H1 (cell line): Measurements from ENCODE around the gene BRD3OS. TPM values are rescaled to one million over a fixed set of nuclear protein-coding genes. Genes with fewer than 3 reads are reported as not detected.
A peak's percentile ranks its signal among the peaks of the same experiment; 100 is the strongest.

Experiments used
- CTCF ChIA-PET: fragments of 300-600 bp; sonication (Branson Sonifier 250); formaldehyde crosslinking; loops from one replicate; lab custom pipeline; 2021; ENCODE audit not compliant: partially characterized antibody; lab: Charles Lee
- POLR2A ChIA-PET: fragments of 300-600 bp; sonication (Branson Sonifier 250); formaldehyde crosslinking; loops from one replicate; lab custom pipeline; 2021; ENCODE audit warnings: inconsistent platforms; ENCODE audit not compliant: partially characterized antibody; lab: Charles Lee
- DNase-seq, 2 experiments: peaks; one replicate each; pipeline versions ENCODE4 v3.0.0 to v3.0.0-alpha.2; 2010 to 2022; ENCODE audit warnings: low spot score in 2 of 2, low read depth in 1 of 2, mixed read lengths in 1 of 2
- FAIRE-seq: peaks from 2 replicates; lab custom pipeline; 2011; peaks lifted over from hg19 to GRCh38; lab: Jason Lieb, UNC
- H2AFZ ChIP-seq: 2 replicates; pipeline ENCODE4 v1.8.1; 2012; ENCODE audit warnings: low read length, inconsistent platforms
- H2AK5ac ChIP-seq: 2 replicates; pipeline ENCODE4 v1.6.1; 2013; ENCODE audit warnings: low read depth, low read length
- H2BK120ac ChIP-seq: replicated peaks from 2 replicates; pipeline ENCODE3; 2013; ENCODE audit warnings: low read depth, low read length, inconsistent platforms
- H2BK12ac ChIP-seq: 2 replicates; pipeline ENCODE4 v1.6.1; 2013; ENCODE audit warnings: low read depth, low read length
- H2BK15ac ChIP-seq: 2 replicates; pipeline ENCODE4 v1.6.1; 2013; ENCODE audit warnings: low read length
- H2BK20ac ChIP-seq: 2 replicates; pipeline ENCODE4 v1.6.1; 2013; ENCODE audit warnings: low read length
- H2BK5ac ChIP-seq: 2 replicates; pipeline ENCODE4 v1.6.1; 2013; ENCODE audit warnings: low read depth, low read length
- H3K14ac ChIP-seq: 2 replicates; pipeline ENCODE4 v1.6.1; 2013; ENCODE audit warnings: inconsistent platforms; ENCODE audit not compliant: insufficient read length
- H3K18ac ChIP-seq: 2 replicates; pipeline ENCODE4 v1.6.1; 2013; ENCODE audit warnings: low read length; ENCODE audit errors: extremely low read depth
- H3K23ac ChIP-seq: 2 replicates; pipeline ENCODE4 v1.6.1; 2013; ENCODE audit warnings: inconsistent platforms; ENCODE audit not compliant: insufficient read length
- H3K23me2 ChIP-seq: 2 replicates; pipeline ENCODE4 v1.6.1; 2013; ENCODE audit warnings: low read depth, low read length
- H3K27ac ChIP-seq: 2 replicates; pipeline ENCODE4 v1.6.1; 2011; ENCODE audit warnings: low read depth, low read length, inconsistent platforms
- H3K27me3 ChIP-seq, 4 experiments: replicated peaks in 1 of 4; 1 replicate in 1 of 4; 2 replicates in 3 of 4; pipeline versions ENCODE4 v1.6.1 to v1.8.1; 2011 to 2013; ENCODE audit warnings: low read length in 3 of 4, mild to moderate bottlenecking in 3 of 4, inconsistent platforms in 2 of 4, mixed read lengths in 2 of 4, moderate library complexity in 1 of 4; ENCODE audit not compliant: control insufficient read depth in 3 of 4, insufficient read depth in 3 of 4; ENCODE audit errors: extremely low read depth in 1 of 4
- H3K36me3 ChIP-seq, 4 experiments: 2 replicates each; pipeline versions ENCODE4 v1.6.1 to v1.8.1; 2011 to 2013; ENCODE audit warnings: mild to moderate bottlenecking in 4 of 4, low read length in 3 of 4, moderate library complexity in 2 of 4, control low read depth in 1 of 4, inconsistent platforms in 1 of 4; ENCODE audit not compliant: insufficient read depth in 4 of 4, control insufficient read depth in 2 of 4
- H3K4ac ChIP-seq: replicated peaks from 2 replicates; pipeline ENCODE3; 2013; ENCODE audit warnings: low read length, low read depth, mixed read lengths, inconsistent platforms; ENCODE audit not compliant: insufficient read length
- H3K4me1 ChIP-seq, 4 experiments: replicated peaks in 1 of 4; 1 replicate in 1 of 4; 2 replicates in 3 of 4; pipeline versions ENCODE4 v1.6.1 to v1.8.1; 2011 to 2013; ENCODE audit warnings: low read length in 3 of 4, inconsistent platforms in 2 of 4, mixed read lengths in 1 of 4; ENCODE audit not compliant: insufficient read depth in 4 of 4, control insufficient read depth in 3 of 4
- H3K4me2 ChIP-seq, 2 experiments: 2 replicates each; pipeline versions ENCODE4 v1.6.1 to v1.8.1; 2011 to 2013; ENCODE audit warnings: low read depth in 2 of 2, low read length in 2 of 2, control low read depth in 1 of 2, inconsistent platforms in 1 of 2, mild to moderate bottlenecking in 1 of 2; ENCODE audit not compliant: insufficient read depth in 1 of 2
- H3K4me3 ChIP-seq, 4 experiments: fragments of 200-600, 300-600 bp in 1 of 4; sonication (generic), shearing (Covaris generic), sonication (Bioruptor Twin) in 1 of 4; 2 replicates each; pipeline versions ENCODE4 v1.5.1 to v1.8.1; 2011 to 2016; ENCODE audit warnings: low read length in 4 of 4, low read depth in 3 of 4, control low read depth in 2 of 4, inconsistent platforms in 2 of 4, mild to moderate bottlenecking in 2 of 4, mixed read lengths in 1 of 4, moderate library complexity in 1 of 4; ENCODE audit not compliant: insufficient read depth in 2 of 4; ENCODE audit errors: extremely low read depth in 1 of 4
- H3K56ac ChIP-seq: replicated peaks from 2 replicates; pipeline ENCODE3; 2013; ENCODE audit warnings: low read depth, mild to moderate bottlenecking, mixed read lengths, low read length, inconsistent platforms; ENCODE audit not compliant: insufficient read length
- H3K79me1 ChIP-seq: 2 replicates; pipeline ENCODE4 v1.6.1; 2013; ENCODE audit warnings: low read depth, low read length, control low read depth
- H3K79me2 ChIP-seq, 2 experiments: 2 replicates each; pipeline versions ENCODE4 v1.6.1 to v1.8.1; 2012 to 2013; ENCODE audit warnings: low read length in 2 of 2, mild to moderate bottlenecking in 2 of 2, inconsistent platforms in 1 of 2; ENCODE audit not compliant: insufficient read depth in 2 of 2, control insufficient read depth in 1 of 2
- H3K9ac ChIP-seq, 4 experiments: replicated peaks in 1 of 4; 1 replicate in 1 of 4; 2 replicates in 3 of 4; pipeline versions ENCODE4 v1.6.1 to v1.8.1; 2011 to 2013; ENCODE audit warnings: low read depth in 3 of 4, low read length in 3 of 4, control low read depth in 2 of 4, mild to moderate bottlenecking in 2 of 4, moderate library complexity in 2 of 4, inconsistent platforms in 1 of 4; ENCODE audit errors: extremely low read depth in 1 of 4
- H3K9me3 ChIP-seq, 2 experiments: 2 replicates each; pipeline versions ENCODE4 v1.6.1 to v1.8.1; 2012 to 2013; ENCODE audit warnings: mild to moderate bottlenecking in 2 of 2, moderate library complexity in 2 of 2, control low read depth in 1 of 2, inconsistent platforms in 1 of 2, low read depth in 1 of 2, low read length in 1 of 2, mixed read lengths in 1 of 2; ENCODE audit not compliant: insufficient read depth in 2 of 2
- H4K20me1 ChIP-seq, 2 experiments: replicated peaks in 1 of 2; 2 replicates each; pipeline versions ENCODE3 to v1.8.1; 2011 to 2013; ENCODE audit warnings: inconsistent platforms in 2 of 2, low read length in 2 of 2, mild to moderate bottlenecking in 1 of 2; ENCODE audit not compliant: insufficient read depth in 2 of 2, control insufficient read depth in 1 of 2
- H4K5ac ChIP-seq: 2 replicates; pipeline ENCODE4 v1.6.1; 2013; ENCODE audit warnings: low read length, low read depth, mixed read lengths, inconsistent platforms; ENCODE audit not compliant: insufficient read length
- H4K8ac ChIP-seq: 2 replicates; pipeline ENCODE4 v1.8.0; 2013; ENCODE audit warnings: mild to moderate bottlenecking, moderate library complexity, low read length, inconsistent platforms; ENCODE audit not compliant: insufficient read depth; ENCODE audit errors: extremely low read depth
- H4K91ac ChIP-seq: replicated peaks from 2 replicates; pipeline ENCODE3; 2013; ENCODE audit warnings: low read length, mixed read lengths, inconsistent platforms; ENCODE audit not compliant: insufficient read length
- ASH2L ChIP-seq: fragments of 200-600, 300-600 bp; sonication (generic); IDR thresholded peaks from one replicate; pipeline ENCODE4 v1.7.1; 2017; ENCODE audit warnings: low read length
- BCL11A ChIP-seq, 2 experiments: IDR thresholded peaks; one replicate each; pipeline ENCODE4 v1.6.1; 2011; ENCODE audit warnings: low read depth in 2 of 2, low read length in 2 of 2, mild to moderate bottlenecking in 2 of 2
- CHD1 ChIP-seq: IDR thresholded peaks from 2 replicates; pipeline ENCODE4 v1.6.1; 2012; ENCODE audit warnings: low read depth, low read length, improper control_type of control experiment
- CREB1 ChIP-seq: IDR thresholded peaks from 2 replicates; pipeline ENCODE4 v1.6.1; 2012; ENCODE audit warnings: inconsistent platforms
- CTBP2 ChIP-seq: IDR thresholded peaks from 2 replicates; pipeline ENCODE4 v1.7.0; 2011; ENCODE audit warnings: borderline replicate concordance, mild to moderate bottlenecking, moderate library complexity, mixed read lengths, low read length; ENCODE audit not compliant: insufficient read depth, insufficient read length
- KDM4A ChIP-seq: IDR thresholded peaks from one replicate; pipeline ENCODE4 v1.7.1; 2012; ENCODE audit warnings: low read depth, mild to moderate bottlenecking, moderate library complexity, low read length, inconsistent platforms; ENCODE audit not compliant: severe bottlenecking
- NRF1 ChIP-seq: IDR thresholded peaks from 2 replicates; pipeline ENCODE4 v1.6.1; 2011; ENCODE audit warnings: mild to moderate bottlenecking, low read depth, low read length, improper control_type of control experiment
- PHF8 ChIP-seq: fragments of 200-600 bp; sonication (generic); conservative IDR thresholded peaks from 2 replicates; pipeline ENCODE4 v1.7.1; 2012; ENCODE audit warnings: low read depth, mild to moderate bottlenecking, inconsistent platforms, low read length, moderate library complexity
- POLR2AphosphoS5 ChIP-seq: IDR thresholded peaks from 2 replicates; pipeline ENCODE4 v1.6.1; 2011; ENCODE audit warnings: low read depth, low read length
- RNF2 ChIP-seq: fragments of 200-900, 300-1000 bp; sonication (generic); IDR thresholded peaks from 2 replicates; pipeline ENCODE4 v1.7.1; 2016; ENCODE audit warnings: borderline replicate concordance, low read depth, mild to moderate bottlenecking, antibody characterized with exemption, low read length; ENCODE audit not compliant: poor library complexity, severe bottlenecking; ENCODE audit errors: missing control alignments
- SAP30 ChIP-seq: fragments of 300-600 bp; sonication (generic); IDR thresholded peaks from 2 replicates; pipeline ENCODE4 v1.7.1; 2012; ENCODE audit warnings: low read length, moderate library complexity, mild to moderate bottlenecking, inconsistent platforms; ENCODE audit not compliant: insufficient read depth, insufficient replicate concordance
- SIN3A ChIP-seq, 2 experiments: IDR thresholded peaks in 1 of 2; conservative IDR thresholded peaks in 1 of 2; 2 replicates each; pipeline ENCODE4 v1.6.1; 2011 to 2012; ENCODE audit warnings: low read length in 2 of 2, improper control_type of control experiment in 1 of 2, low read depth in 1 of 2, mild to moderate bottlenecking in 1 of 2
- TAF7 ChIP-seq: optimal IDR thresholded peaks from 2 replicates; pipeline ENCODE3; 2011; ENCODE audit warnings: low read depth, mild to moderate bottlenecking, inconsistent platforms, low read length, moderate library complexity, borderline replicate concordance
- WGBS, 2 experiments: shearing (Covaris generic) in 1 of 2; methylation state at CpG; one replicate each; pipeline versions ENCODE4 v1.1.6 to v1.1.7; 2013 to 2015; ENCODE audit warnings: low lambda C conversion rate in 2 of 2, mixed read lengths in 2 of 2, inconsistent platforms in 1 of 2, low coverage in 1 of 2, missing lambda C conversion rate in 1 of 2; ENCODE audit not compliant: insufficient replicate concordance in 2 of 2, insufficient coverage in 1 of 2, insufficient read length in 1 of 2; ENCODE audit errors: extremely low coverage in 1 of 2, missing lambda C conversion rate in 1 of 2; 5-methylcytosine and 5-hydroxymethylcytosine counted together
- polyA plus RNA-seq, 7 experiments: library from polyadenylated mRNA; depleted of rRNA in 3 of 7; stranded (reverse) in 5 of 7; unstranded in 2 of 7; fragments of >200 nt in 5 of 7; fragments of 200-250 nt in 2 of 7; gene quantifications; 1 replicate in 5 of 7; 2 replicates in 1 of 7; 4 replicates in 1 of 7; pipeline versions ENCODE4 v1.2.1 to v1.2.3, GENCODE V29; 2011 to 2013; ENCODE audit warnings: missing spikeins in 2 of 7, mixed read lengths in 2 of 7
- total RNA-seq: library from RNA; stranded (reverse); fragmentation: NEBNext Ultra II Directional; extraction: Animal tissue kit (Norgen Biotek cat#: 25700); gene quantifications from 2 replicates; pipeline ENCODE4 v1.2.1, GENCODE V29; 2021

Gene BRD3OS
- total and polyA plus RNA-seq, 2 of the 8 experiments (the other 6 are each of a cell fraction or from before 2014, with no cell fraction given): 12.7 to 20.2 TPM

DNA sequence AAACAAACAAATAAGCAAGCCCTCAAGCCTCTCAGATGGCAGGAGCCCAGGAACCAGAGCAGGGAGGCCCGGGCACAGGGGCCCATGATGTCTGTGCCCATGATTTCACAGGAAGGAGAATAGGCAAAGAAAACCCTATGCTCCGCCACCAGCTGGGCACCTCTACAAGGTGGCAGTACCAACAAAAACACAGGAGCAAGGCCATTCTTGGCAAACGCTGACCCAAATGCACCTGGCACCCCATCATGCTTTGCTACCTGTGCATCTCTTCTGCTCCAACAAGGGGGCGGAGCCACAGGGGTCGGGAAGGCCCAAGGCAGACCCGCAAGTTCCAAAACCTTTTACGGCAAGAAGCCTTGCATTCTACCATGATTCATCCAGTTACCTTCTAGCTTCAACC lies 39.4 kb downstream of the BRD3OS start:
- no peak overlapping the region for H2BK5ac ChIP-seq
- CTCF ChIA-PET: interaction anchor here (0.7 to 2.1 kb wide), 2 partner anchors 34 to 322 kb away, joined by 3 to 10 read pairs; no protein-coding TSS in a partner anchor
- H2BK120ac ChIP-seq: no peak overlapping the region
- H3K56ac ChIP-seq: peak overlapping the region; percentile 1
- peaks cover 25% of the 10 kb centered on the region for H3K79me1 ChIP-seq
- no peak overlapping the region for H2BK15ac ChIP-seq
- H3K27me3 ChIP-seq: peaks cover 0 to 6% (median 4%) of the 10 kb centered on the region in 4 experiments; a peak in 2 of 7 replicates
- H3K27ac ChIP-seq: no peak overlapping the region
- no peak overlapping the region for H2BK20ac ChIP-seq
- WGBS, 2 experiments: 85% methylated on average over 7 of the region's 7 CpGs; no CpG with 5 or more reads in 1 of the 2 experiments
- no peak overlapping the region for H3K18ac ChIP-seq
- no peak overlapping the region; a peak in 1 of 4 replicates for H3K4me2 ChIP-seq
- FAIRE-seq: no peak
- no peak overlapping the region for H3K4ac ChIP-seq
- H4K20me1 ChIP-seq: peaks cover 48 to 51% of the 10 kb centered on the region in 2 experiments
- no peak overlapping the region for H2BK12ac ChIP-seq
- POLR2A ChIA-PET: interaction anchor here (1.2 to 3.0 kb wide), 5 partner anchors 10 to 176 kb away, joined by 3 to 19 read pairs (median 3); no protein-coding TSS in a partner anchor
- H3K23ac ChIP-seq: no peak overlapping the region
- H2AFZ ChIP-seq: no peak overlapping the region
- no peak overlapping the region for H3K4me3 ChIP-seq
- H4K8ac ChIP-seq: peak overlapping the region; percentile 66; the same call in 1 of the 2 replicates
- H3K79me2 ChIP-seq: peaks cover 38 to 75% of the 10 kb centered on the region in 2 experiments
- H3K23me2 ChIP-seq: peaks cover 5% of the 10 kb centered on the region
- no peak for TF ChIP-seq KDM4A
- TF ChIP-seq SIN3A (conservative IDR thresholded peaks at IDR 0.05 in 1 of 2, IDR thresholded peaks at IDR 0.05 in 1 of 2; ENCODE audit: low read depth in 1 of 2, low read length in 2 of 2): no peak
- no peak for TF ChIP-seq POLR2AphosphoS5
- no peak for TF ChIP-seq CHD1
- TF ChIP-seq BCL11A (IDR thresholded peaks at IDR 0.05; ENCODE audit: low read depth in 2 of 2, low read length in 2 of 2): no peak
- no peak for TF ChIP-seq RNF2
- no peak for TF ChIP-seq CTBP2
- no peak for TF ChIP-seq ASH2L
- no peak for TF ChIP-seq NRF1
- no peak for TF ChIP-seq CREB1
- TF ChIP-seq SAP30: no peak
- no peak for TF ChIP-seq PHF8
- no peak for TF ChIP-seq TAF7
- TF ChIP-seq, all 59 proteins: peak for 0
- no peak for DNase-seq
- Histone ChIP-seq H3K9me3 (no peaks in the 10 kb centered on the region), H2AK5ac (no peak overlapping the region), H4K91ac (no peak overlapping the region), H3K4me1 (peaks cover 0 to 15% (median 9%) of the 10 kb centered on the region in 4 experiments; a peak in 5 of 7 replicates), H3K9ac (no peak overlapping the region), H4K5ac (no peak overlapping the region), H3K36me3 (no peaks in the 10 kb centered on the region; a peak in 1 of 8 replicates), H3K14ac (no peak overlapping the region)
